H1 (cell line): Measurements from ENCODE around the gene ZNF350.
"Not testable (repeated sequence)": the region's sequence is repeated elsewhere in the genome, so short reads cannot be mapped to it uniquely, and the experiment has no call there.

Experiments used
- ATF3 ChIP-seq: IDR thresholded peaks from 2 replicates; pipeline ENCODE4 v1.6.1; 2011; ENCODE audit warnings: low read depth, mild to moderate bottlenecking, low read length; ENCODE audit not compliant: insufficient read depth
- CHD7 ChIP-seq: fragments of 300-600 bp; sonication (generic); IDR thresholded peaks from 2 replicates; pipeline ENCODE4 v1.7.1; 2012; ENCODE audit warnings: low read length, moderate library complexity, mild to moderate bottlenecking, inconsistent platforms; ENCODE audit not compliant: insufficient replicate concordance
- CTCF ChIP-seq, 3 experiments: IDR thresholded peaks; 1 replicate in 2 of 3; 2 replicates in 1 of 3; pipeline versions ENCODE4 v1.5.1 to v1.6.1; 2011; ENCODE audit warnings: low read length in 3 of 3, mild to moderate bottlenecking in 3 of 3, inconsistent platforms in 2 of 3, low read depth in 1 of 3, moderate library complexity in 1 of 3; ENCODE audit not compliant: insufficient read depth in 1 of 3; ENCODE audit errors: control extremely low read depth in 1 of 3
- HDAC2 ChIP-seq, 2 experiments: fragments of 300-600 bp in 1 of 2; sonication (generic) in 1 of 2; IDR thresholded peaks; 2 replicates each; pipeline ENCODE4 v1.6.1; 2011 to 2012; ENCODE audit warnings: low read depth in 2 of 2, low read length in 2 of 2, mild to moderate bottlenecking in 2 of 2, moderate library complexity in 2 of 2, borderline replicate concordance in 1 of 2, inconsistent platforms in 1 of 2
- PHF8 ChIP-seq: fragments of 200-600 bp; sonication (generic); conservative IDR thresholded peaks from 2 replicates; pipeline ENCODE4 v1.7.1; 2012; ENCODE audit warnings: low read depth, mild to moderate bottlenecking, inconsistent platforms, low read length, moderate library complexity
- POLR2A ChIP-seq, 2 experiments: IDR thresholded peaks; 1 replicate in 1 of 2; 2 replicates in 1 of 2; pipeline ENCODE4 v1.6.1; 2011; ENCODE audit warnings: low read depth in 2 of 2, low read length in 2 of 2, mild to moderate bottlenecking in 2 of 2; ENCODE audit errors: control extremely low read depth in 1 of 2
- POLR2AphosphoS5 ChIP-seq: IDR thresholded peaks from 2 replicates; pipeline ENCODE4 v1.6.1; 2011; ENCODE audit warnings: low read depth, low read length
- USF2 ChIP-seq: IDR thresholded peaks from 2 replicates; pipeline ENCODE4 v1.6.1; 2011; ENCODE audit warnings: low read length, improper control_type of control experiment
- ZNF274 ChIP-seq: IDR thresholded peaks from 2 replicates; pipeline ENCODE4 v1.7.0; 2012; ENCODE audit warnings: low read length, borderline replicate concordance; ENCODE audit errors: extremely low read depth

- TF ChIP-seq ZNF274; CTCF (IDR thresholded peaks at IDR 0.05; ENCODE audit: control extremely low read depth in 1 of 3, insufficient read depth in 1 of 3, low read depth in 1 of 3, low read length in 3 of 3); POLR2A (IDR thresholded peaks at IDR 0.05; ENCODE audit: control extremely low read depth in 1 of 2, low read depth in 2 of 2, low read length in 2 of 2); HDAC2 (IDR thresholded peaks at IDR 0.05; ENCODE audit: borderline replicate concordance in 1 of 2, low read depth in 2 of 2, low read length in 2 of 2); POLR2AphosphoS5; ATF3; PHF8; CHD7; USF2: not testable (repeated sequence)
Observed at GRCh38 chr19:51960621-51961233, 25.9 kb downstream of the ZNF350 start.
